C4-2B (cell line): Measurements from ENCODE around the gene SLC9A9.

ENCODE experiments used
- H3K27ac ChIP-seq: fragments of 450-650 bp; 2 replicates; pipeline ENCODE4 v1.5.1; 2017
- ZFX ChIP-seq: fragments of 450-650 bp; IDR thresholded peaks from 2 replicates; pipeline ENCODE4 v1.6.1; 2017
- TF ChIP-seq, protein P1 (sequence below): fragments of 450-650 bp; conservative IDR thresholded peaks from 2 replicates; pipeline ENCODE4 v1.5.1; 2017; ENCODE audit warnings: mild to moderate bottlenecking

SLC9A9 gene

DNA sequence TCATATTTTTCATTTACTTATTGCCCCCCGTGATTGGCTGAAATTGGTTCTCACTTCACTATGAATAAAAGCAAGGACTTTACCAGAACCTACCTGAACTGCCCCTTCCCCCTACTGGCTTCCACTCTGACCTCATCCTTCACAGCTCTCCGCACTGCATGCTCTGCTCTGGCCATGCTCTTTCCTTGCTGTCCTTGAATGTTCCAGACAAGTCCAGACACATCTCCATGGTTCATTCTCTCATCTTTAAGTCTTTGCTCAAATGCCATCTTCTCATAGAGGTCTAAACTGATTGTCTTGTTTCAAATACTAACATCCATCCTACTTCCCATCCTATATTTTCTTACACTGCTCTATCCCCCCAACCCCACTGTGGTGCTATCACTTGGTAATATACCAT, 599.3 kb downstream of the SLC9A9 start:
- TF ChIP-seq, protein P1, sequence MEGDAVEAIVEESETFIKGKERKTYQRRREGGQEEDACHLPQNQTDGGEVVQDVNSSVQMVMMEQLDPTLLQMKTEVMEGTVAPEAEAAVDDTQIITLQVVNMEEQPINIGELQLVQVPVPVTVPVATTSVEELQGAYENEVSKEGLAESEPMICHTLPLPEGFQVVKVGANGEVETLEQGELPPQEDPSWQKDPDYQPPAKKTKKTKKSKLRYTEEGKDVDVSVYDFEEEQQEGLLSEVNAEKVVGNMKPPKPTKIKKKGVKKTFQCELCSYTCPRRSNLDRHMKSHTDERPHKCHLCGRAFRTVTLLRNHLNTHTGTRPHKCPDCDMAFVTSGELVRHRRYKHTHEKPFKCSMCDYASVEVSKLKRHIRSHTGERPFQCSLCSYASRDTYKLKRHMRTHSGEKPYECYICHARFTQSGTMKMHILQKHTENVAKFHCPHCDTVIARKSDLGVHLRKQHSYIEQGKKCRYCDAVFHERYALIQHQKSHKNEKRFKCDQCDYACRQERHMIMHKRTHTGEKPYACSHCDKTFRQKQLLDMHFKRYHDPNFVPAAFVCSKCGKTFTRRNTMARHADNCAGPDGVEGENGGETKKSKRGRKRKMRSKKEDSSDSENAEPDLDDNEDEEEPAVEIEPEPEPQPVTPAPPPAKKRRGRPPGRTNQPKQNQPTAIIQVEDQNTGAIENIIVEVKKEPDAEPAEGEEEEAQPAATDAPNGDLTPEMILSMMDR, result no peak
- no peak for TF ChIP-seq ZFX
- H3K27ac ChIP-seq, result no peak overlapping the region

- TF ChIP-seq ZFX, result no peak
- TF ChIP-seq, protein P1, result no peak
- no peak overlapping the region for H3K27ac ChIP-seq
Observed at GRCh38 chr3:143247073-143247472, 601.2 kb downstream of the SLC9A9 start.

- no peak overlapping the region for H3K27ac ChIP-seq
- no peak for TF ChIP-seq ZFX
- TF ChIP-seq, protein P1, result no peak
Observed at GRCh38 chr3:143245692-143246091, 602.6 kb downstream of the SLC9A9 start.

DNA sequence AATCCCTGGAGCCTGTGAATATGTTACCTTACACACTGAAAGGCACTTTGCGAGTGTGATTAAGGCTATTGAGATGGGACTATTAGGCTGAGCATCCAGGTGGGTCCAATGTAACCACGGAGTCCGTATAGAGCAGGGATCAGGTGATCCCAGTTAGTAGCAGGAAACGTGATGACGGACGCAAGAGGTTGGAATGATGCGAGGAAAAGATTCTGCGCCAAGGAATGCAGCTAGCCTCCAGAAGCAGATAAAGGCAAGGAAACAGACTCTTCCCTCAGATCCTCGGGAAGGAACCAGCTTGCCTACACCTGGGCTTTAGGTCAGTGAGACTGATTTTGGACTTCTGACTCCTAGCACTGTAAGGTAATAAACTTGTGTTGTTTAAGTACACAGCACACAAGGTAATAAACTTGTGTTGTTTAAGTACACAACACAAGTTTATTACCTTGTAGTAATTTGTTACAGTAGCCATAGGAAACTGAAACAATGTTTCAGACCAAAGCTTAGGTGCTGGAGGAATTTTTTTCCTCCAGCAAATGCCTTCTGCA, 603.7 kb downstream of the SLC9A9 start:
- TF ChIP-seq ZFX, result no peak
- TF ChIP-seq, protein P1, result no peak
- H3K27ac ChIP-seq, result no peak overlapping the region

DNA sequence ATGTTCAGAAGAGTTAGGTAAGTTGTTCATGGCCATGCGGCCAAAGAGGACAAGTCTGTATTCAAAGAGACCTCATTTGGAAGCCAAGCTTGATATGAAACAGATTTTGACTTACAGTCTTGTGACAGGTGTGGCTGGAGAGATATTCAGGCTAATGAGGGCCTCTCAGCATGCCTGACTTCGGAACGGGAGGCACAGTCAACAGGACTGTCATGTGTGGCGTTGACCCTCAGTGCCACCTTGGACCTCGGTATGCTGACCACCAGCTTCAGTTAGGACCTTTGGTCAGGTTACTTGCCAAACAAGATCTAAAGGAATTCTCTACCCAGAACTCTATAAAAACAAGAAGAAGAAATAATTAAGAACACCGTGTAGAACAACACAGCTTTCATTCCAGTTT, 604.6 kb downstream of the SLC9A9 start:
- no peak overlapping the region for H3K27ac ChIP-seq
- no peak for TF ChIP-seq ZFX
- TF ChIP-seq, protein P1, result no peak

GRCh38 chr3:143242691-143243090, 605.6 kb downstream of the SLC9A9 start:
- H3K27ac ChIP-seq, result no peak overlapping the region
- TF ChIP-seq ZFX, result no peak
- TF ChIP-seq, protein P1, result no peak

- TF ChIP-seq, protein P1, result no peak
- no peak for TF ChIP-seq ZFX
- H3K27ac ChIP-seq, result no peak overlapping the region
Observed at GRCh38 chr3:143242101-143242500, 606.2 kb downstream of the SLC9A9 start.
